Medulla oblongata (tissue), 1 donor: ENCODE data around the gene ERI3.

Experiments used
- DNase-seq: peaks from one replicate; pipeline ENCODE4 v3.0.0-alpha.2; 2015; ENCODE audit errors: extremely low spot score

The ERI3 gene

DNA sequence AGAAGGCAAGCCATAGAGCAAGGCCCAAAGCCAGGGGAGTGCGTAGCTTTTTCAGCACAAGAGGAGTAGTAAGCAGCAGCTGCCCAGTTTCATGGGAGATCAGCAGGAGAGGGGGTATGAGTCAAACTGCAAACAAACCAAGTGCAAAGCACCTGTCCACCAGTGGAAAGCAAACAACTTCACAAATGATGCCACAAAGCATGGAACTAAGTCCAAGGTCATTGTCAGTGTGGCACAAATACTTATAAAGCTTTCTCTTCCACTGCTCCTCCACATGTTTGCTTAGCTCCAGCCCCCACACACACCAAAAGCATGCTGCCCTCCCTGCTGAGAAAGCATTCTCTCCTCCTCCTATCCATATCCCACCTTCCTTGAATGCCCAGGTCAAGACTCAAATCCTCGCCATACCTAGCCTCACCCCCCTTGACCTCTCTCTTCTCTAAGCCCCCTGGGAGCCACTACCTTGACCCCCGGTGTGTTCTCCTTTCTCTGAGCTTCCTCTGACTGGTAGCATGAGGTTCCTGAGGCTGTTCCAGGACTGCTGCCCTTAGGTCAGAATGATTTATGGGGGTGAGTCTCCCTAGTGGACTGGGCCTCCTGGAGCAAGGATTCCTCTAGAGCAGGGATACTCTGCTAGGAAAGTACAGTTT lies 71.4 kb downstream of the ERI3 start:
- no peak for DNase-seq

DNA sequence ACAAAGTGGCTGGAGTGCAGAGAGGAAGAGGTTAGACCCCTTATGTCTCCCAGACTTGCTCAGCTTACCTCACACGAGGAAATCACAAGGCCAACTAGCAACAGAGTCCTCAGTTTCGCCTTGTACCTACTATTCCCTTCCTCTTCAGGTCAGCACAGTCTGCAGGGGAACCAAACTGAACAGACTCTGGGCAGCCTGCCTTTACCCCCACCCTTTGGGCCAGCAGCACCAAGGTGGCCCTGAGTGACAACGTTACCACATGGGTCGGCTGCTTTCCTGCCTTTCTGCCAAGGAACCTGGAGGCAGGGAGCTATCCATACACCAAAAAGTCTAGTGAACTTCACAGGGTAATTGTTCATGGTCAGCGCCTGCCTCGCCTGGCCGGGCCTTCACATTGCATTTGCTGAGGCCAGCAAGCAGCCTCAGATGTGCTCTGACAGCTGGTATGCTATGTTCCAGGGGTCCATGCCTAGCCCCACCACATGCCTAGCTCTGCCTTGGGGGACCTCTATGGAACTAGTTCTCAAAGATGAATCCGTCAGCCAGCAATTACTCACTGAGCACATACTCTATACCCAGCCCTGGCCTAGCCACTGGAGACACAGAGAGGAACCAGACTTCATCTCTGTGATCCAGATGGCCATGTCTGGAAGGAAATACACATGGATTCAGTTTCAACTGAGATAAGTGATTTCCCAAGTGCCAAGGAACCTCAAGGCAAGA lies 72.2 kb downstream of the ERI3 start:
- no peak for DNase-seq

DNA sequence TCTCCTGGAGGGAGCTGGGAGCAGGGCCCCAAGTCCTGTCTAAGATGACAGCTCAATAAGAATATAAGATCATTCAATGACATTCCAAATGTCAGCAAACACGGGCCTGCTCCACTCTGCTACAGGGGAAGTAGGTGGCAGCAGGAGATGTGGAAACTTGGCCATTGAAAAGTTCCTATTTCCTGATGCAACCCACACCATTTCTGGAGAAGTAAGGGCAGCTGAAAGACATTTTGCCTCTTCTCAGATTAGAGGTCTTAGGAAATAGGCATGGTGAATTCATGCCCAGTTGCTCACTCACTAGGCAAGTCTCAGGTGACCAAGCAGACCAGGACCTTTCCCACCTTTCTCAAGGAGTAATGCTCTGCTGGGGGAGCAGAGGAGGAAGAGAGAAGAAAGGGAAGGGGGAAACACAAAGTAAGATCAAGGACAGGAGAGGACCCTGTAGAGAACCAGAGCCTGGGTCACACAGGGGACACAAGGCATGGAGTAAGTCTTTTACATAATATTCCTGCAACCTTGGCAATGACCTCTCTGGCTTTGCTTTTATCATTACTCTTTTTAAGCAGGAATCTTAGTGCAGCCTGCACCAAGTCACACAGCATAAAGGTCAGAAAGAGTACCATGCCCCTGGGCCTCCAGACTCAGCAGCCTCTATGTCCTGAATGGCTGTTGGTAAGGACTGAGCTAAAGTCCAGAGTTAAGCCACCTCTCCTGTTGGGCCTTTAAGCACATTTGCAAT lies 72.9 kb downstream of the ERI3 start:
- DNase-seq: no peak

DNA sequence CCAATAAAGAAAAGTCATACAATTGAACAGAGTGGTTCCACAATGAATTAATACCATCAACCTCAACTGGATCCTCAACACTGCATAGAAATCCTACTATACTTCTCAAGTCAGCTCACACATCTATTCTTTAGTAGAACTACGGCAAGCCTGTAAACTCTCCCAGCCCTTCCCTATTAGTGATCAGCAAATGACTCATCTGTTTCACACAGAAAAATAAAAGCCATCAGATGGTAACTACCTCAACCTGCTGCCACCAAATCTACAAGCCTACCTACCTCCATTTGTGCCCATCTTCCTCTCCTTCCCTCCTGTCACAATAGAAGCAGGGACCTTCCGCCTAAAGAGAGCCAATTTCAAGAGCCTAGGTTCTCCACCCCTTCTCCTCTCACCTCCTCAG lies 78.2 kb downstream of the ERI3 start:
- no peak for DNase-seq

DNA sequence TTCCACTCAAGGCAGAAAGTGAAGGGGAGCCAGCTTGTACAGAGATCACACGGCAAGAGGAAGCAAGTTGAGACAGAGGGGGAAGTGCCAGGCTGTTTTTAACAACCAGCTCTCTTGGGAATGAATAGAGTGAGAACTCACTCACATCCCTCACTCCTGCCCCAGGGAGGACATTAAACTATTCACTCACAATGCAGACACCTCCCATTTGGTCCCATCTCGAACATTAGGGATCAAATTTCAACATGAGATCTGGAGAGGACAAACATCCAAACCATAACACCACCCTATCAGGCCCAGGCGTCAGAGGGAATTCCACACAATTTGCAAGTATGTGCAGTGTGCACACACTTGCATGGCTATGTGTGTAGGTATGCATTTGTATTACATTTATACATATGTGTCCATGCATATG lies 79.1 kb downstream of the ERI3 start:
- DNase-seq: peak; percentile 13

DNA sequence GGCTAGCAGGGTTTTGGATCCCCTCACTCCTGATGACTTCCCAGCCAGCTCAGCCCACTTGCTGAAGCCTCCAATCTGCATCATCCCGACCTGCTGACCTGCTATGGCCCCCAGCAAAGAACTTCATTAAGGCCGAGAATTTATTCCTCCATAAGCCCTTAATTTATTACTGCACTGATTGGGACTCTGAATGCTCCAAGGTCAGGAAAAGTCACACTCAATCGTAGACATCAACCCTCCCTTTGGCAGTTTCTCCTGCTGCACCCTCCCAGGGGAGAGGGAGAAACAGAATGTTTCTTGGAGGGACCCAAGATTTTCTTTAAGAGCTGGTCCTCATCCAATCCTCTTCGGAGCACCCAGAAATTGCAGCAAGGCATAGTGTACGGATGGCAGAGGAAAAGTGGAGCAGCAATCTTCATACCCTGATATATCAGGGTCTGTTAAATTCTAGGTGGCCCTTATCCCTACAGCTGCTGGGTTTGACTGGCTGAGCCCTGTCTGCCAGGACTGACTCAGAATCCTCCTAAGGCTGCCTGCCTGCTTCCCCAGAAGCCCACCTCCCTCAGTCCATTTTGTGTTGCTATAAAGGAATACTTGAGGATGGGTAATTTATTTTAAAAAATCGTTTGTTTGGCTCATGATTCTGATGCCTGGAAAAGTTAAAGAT lies 79.6 kb downstream of the ERI3 start:
- no peak for DNase-seq

DNA sequence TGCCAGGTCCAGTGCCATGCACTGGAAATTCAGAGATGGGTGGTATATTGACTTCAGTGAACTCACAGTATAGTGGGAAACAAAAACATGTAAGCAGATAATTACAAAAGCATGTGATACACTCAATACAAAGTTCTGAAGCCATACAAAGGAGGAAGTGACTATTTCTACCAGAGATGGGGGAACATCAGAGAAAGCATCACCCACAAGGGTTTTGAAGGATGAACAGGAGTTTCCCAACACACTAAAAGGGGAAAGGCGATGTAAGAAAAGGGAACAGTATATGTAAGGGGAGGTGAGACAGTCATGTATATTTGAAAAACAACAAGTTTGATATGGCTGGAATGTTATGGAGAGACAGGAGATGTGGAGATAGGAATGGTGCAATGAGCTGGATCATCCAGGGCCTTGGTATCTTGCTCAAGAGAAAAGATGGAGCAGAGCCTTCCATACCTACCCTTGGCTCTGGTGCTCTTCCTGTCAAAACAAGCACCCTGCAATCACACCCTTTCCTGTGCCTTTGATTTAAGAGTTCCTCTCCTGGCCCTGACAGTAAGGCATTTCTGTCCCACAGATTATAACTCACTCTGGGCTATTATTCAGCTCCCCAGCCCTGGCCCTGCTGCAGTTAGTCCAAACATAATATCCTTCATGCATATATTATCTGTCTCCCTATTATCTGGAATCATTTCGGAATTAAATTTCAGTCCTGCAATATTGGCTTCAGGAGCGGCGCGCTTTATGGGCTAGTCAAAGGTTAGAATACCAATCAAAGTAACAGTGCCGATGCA lies 81.3 kb downstream of the ERI3 start:
- DNase-seq: no peak

DNA sequence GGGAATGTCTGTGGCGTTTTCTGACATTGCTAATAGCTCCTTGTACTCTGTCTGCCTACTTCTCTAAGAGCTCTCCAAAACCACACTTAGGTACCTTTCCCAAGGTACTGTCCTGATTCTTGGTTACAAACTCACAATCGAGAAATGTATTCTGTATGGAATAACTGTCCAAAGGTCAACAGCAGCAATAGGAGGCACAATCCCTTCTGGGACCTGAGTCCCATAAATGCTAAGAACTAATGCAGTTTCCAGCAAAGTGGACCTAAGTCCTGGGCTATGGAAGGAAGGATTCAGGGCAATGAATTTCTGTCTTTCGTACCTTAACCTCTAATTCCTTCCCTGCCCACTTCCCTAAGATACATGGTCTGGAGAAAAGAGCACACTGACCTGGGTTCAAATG lies 82.1 kb downstream of the ERI3 start:
- no peak for DNase-seq

DNA sequence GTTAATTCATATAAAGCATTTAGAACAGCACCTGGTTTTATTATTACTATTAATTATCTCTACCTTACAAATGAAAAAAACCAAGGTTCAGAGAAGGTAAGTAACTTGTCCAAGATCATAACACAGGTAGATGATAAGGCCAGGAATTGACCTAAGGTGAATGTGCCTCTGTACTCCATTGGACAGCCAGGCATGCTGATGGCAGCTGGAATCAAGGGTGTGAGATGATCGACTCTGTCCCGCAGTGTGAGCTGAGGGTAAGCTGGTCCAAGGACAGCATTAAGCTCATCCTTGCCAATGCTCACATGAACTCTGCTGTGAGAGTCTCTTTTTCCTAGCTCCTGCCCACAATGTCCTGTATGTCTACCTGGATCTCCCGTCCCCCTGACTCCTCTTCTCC lies 83.4 kb downstream of the ERI3 start:
- no peak for DNase-seq

DNA sequence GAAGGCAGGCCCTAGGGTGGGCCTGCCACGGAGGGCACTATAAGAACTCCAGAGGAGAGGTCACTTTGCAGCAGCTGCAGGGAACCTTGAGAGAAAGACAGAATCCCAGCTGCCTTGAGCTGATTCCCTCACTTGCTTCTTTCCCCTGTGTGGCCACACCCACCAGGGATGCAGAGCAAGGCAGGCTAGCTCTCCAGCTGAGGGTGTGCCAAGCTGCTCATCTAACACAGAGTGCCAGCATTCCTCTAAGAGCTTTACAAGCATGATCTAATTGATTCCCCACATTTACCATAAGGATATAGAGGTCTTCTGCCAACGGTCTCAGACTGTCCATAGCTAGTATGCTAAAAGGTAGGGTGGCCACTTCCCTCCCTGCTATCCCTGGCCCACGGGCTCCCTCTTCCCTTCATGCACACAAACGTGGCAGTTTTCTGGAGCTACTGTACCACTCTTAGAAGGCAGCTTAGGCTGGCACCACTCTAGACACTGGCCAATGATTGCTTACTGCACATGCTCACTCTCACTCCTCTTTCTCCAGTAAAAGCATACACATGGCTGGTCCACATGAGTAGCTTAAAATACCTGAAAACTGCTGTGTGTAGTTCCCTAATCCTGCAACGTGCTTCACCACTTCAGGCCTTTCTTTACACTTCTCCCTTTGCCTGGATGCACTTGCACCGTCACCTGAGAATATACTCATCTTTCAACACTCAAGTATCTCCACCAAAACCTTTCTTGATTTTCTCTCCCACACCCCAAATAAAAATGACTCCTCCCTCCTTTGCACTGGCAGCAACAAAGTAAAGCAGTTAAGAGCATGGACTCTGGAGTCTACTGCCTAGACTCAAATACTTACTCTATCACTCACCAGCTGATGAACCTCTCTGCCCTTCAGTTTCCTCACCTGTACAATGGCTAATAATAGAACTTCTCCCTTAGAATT lies 84.1 kb downstream of the ERI3 start:
- no peak for DNase-seq

DNA sequence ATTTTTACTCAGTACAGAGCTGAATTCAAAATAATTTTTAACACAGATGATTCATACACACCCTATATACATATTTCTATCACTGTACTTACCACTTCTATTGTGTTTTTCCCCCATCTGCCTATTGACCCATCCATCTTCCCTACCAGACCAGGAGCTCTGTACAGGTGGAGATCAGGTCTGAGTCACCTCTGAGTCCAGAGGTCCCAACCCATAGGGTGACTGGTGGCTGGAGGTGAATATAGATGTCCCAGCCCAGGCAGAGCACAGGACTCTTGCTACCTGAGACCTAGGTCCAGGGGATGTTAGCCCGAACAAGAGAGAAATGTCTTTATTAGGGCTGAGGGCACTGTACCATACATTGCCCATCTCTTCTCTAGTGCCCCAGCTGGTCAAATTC lies 87.0 kb downstream of the ERI3 start:
- no peak for DNase-seq

DNA sequence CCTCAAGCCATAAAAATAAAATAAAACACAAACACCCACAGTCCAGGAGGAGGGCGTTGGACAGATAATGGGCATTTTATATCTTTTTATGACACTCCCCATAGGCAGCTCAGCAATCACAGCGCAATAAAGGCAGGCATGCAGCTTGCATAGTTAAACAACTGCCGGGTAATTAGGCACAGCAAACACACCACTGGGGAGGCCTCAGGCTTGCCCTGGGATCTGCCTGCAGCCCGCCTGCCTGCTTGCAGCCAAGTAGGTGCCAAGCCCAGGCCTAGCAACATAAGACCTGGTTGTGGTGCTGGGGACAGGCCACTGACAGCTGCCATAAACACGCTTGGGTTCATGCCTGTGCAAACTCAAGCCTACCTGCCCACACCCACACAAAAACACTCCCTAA lies 87.6 kb downstream of the ERI3 start:
- DNase-seq: no peak

DNA sequence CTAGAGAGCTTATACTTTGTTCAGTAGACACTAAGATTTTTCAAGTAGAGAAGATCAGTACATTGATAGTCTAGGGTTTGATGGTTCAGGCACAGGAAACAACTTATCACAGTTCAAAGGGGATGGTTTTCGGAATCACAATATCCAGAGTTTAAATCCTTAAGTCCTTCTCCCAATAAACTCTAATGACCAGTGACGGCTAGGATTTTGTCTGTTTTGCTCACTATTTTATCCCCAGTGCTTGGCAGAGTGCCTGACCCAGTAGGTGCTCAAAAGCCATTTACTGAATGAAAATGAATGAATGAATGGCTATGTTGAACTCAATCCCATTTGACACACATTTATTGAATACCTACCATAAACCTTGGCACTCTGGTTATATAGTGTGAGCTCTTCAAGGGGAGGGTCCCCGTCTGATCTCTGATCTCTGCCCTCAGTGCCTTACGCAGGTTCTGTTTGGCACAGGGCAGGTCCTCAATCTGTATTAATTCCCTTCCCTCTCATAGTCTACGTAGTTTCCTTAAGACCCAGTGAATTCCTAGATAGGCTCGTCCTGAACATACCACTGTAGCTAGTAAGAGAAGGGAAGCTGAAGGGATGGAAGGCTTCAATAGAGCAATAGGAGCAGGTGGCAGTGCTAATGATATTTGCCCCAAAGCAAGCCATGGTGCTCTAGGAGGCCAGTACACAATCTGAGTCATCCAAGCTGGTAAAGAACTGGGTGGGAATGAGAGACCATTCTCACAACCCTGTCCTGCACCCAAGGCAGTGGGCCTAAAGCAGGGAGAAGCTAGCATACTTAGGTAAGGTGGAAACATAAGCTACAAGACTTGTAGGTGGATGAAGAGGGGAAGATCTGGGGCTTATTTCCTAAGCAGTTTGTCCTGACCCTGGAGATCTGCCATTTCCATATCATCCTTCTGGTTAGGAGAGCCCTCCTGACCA lies 88.4 kb downstream of the ERI3 start:
- DNase-seq: peak; percentile 4

DNA sequence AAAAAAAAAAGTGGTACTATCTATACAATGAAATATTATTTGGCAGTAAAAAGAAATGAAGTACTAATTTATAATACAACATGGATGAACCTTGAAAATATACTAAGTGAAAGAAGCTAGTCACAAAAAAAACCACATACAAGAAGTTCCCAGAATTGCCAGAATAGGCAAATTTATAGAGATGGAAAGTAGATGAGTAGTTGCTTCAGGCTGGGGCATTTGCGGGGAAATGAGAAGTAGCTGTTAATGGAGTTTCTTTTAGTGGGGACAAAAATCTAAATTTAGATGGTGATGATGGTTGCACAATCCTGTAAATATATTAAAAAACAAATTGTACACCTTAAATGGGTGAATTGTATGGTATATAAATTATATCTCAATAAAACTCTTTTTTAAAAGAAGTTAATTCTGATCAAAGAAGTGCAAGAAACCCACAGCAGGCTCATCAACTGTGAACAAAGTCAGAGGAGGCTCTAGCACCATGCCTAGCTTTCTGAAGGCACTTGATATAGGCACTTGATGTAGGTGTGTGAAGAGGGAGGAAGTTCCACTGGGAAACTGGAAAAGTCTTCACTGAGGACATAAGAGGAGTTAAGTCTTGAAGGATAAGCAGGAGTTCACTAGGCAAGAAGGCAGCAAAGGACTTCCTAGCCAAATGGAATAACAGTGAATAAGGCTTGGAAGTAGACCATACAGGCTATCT lies 89.2 kb downstream of the ERI3 start:
- DNase-seq: no peak

DNA sequence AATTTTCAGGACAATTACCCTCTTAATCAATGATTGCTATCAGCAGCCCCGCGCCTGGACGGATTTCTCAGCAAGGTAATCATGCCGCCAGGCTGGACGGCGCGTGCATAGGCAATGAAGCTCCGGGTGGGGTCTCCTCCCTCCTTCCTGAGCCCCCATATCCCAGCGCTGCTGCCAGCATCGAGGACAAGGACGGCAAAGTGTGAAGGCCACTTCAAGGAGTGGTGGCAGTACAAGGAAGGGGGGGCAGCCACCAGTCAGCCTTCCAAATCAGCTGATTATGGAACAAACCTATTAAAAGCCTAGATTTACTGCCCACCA lies 90.6 kb downstream of the ERI3 start:
- no peak for DNase-seq

DNA sequence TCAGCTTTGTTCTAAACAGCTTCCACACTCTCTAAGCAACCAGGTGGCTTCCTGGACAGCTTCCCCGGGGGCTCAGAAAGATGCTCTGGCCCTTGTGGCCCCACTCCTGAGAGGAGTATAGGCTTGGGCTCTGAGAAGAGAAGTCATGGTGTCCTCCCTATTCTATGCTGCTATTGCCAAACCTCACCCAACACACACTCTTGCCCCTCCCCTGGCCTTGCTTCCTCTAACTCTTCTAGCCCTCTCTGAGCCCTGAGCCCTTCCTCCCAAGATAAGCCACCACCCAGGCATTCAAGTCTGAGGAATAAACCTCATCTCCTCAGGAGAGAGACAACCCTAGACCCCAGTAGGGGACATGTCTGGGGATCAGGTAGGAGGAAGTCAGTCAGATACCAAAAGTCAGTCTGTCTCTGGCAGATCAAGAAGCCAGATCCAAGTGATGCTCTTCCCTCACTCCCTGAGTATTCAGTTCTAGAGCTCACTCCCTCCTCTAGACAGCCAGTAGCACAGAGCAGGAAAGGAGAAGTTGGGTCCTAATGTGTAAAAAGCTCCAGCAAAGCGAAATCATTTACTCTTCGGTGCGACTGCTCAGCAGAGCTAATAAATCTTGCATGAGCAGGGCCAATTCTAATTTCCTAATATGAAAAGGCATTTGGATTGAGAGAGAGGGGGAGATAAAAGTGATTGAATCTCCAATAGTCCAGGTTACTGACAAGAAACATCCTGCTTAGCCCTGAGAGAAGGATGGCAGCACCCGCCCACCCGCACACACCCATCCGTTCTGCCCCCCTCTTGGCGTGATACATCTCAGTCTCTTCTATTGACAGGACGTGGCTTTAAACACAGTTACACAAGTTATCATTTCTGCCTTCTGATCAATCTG lies 91.2 kb downstream of the ERI3 start:
- DNase-seq: no peak

DNA sequence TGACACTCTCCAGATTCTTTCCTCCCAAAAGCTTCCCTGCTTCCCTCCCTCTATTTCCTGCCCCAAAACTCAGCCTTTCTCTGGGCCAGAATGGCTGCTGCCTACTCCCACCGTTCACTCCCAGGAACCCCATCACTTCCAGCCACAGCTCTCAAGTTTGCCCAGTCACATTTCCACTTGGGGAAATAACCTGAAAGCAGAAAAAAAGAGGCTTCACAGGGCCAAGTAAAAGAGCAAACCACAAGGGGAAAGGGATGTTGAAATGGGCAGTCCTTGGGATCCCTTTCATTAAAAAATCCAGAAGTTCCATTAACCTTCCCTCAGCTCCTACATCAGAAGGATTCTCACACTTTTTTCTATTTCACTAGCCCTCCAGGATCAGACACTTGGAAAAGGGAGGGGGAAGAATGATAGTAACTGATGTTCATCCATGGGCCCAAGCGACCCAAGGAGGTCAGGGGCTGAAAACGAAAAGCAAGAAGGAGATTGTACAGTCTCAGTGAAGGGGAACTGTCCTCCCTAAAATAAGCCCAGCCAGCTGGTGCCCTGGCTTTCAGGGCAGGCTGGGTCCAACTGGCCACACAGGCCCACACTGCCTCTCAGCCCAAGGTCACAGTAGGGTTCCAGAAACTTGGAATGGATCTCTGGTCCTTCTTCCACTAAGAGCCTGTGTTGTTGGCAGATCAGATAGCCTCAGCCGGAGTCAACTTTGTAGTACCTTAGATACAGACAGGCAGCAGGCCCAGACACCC lies 92.1 kb downstream of the ERI3 start:
- no peak for DNase-seq
